BJ (cell line): ENCODE data around the gene PERM1. TPM values are rescaled to one million over a fixed set of nuclear protein-coding genes. Genes with fewer than 3 reads are reported as not detected.

Source experiments
- CTCF ChIA-PET: fragments of 350-600 bp; formaldehyde crosslinking; extraction: SDS; loops from one replicate; lab custom pipeline; 2021; ENCODE audit warnings: antibody characterized with exemption, inconsistent platforms; lab: Yijun Ruan, JAX
- POLR2A ChIA-PET: fragments of 300-600 bp; sonication (Branson Sonifier 250); formaldehyde crosslinking; extraction: SDS; loops from one replicate; lab custom pipeline; 2021; ENCODE audit warnings: antibody characterized with exemption; lab: Charles Lee
- DNase-seq: peaks from one replicate; pipeline ENCODE4 v3.0.0-alpha.2; 2011; ENCODE audit warnings: low read depth
- H3K27me3 ChIP-seq: 2 replicates; pipeline ENCODE4 v1.6.0; 2011; ENCODE audit warnings: low read length; ENCODE audit not compliant: control insufficient read depth, insufficient read depth
- H3K36me3 ChIP-seq: 2 replicates; pipeline ENCODE4 v1.5.1; 2011; ENCODE audit warnings: low read length; ENCODE audit not compliant: control insufficient read depth, insufficient read depth
- H3K4me3 ChIP-seq: 2 replicates; pipeline ENCODE4 v1.5.1; 2011; ENCODE audit warnings: low read depth, mild to moderate bottlenecking, control low read depth, low read length
- polyA plus RNA-seq: library from polyadenylated mRNA; depleted of rRNA; stranded (reverse); fragments of >200 nt; gene quantifications from 2 replicates; pipeline ENCODE4 v1.2.3, GENCODE V29; 2011
- TF ChIP-seq, protein P1 (sequence below): IDR thresholded peaks from 2 replicates; pipeline ENCODE4 v1.5.1; 2011; ENCODE audit warnings: low read depth, mild to moderate bottlenecking, control low read depth, inconsistent platforms, low read length, moderate library complexity; ENCODE audit not compliant: insufficient read depth

PERM1 gene
- polyA plus RNA-seq, 1 experiment, result not detected

DNA sequence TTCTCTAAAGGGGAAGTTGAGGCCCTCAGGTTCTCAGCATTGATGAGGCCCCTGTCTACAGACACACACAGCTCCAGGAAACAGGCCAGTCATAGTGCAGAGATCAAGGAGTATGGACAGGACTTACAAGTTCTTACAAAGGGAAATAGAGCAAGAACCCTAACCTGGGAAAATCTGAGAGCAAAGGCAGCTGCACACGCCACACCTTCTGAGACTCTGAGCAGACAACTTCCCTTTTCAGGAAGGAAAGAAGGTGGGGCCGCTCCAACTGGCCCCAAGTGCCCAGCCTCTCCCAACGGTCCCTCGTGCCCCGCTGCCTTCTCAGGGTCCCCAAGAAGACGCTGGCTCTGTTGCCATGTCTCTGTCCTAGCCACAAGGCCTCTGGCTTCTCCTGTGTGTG lies 26.4 kb downstream of the PERM1 start:
- no peaks in the 10 kb centered on the region; the same call in 1 of the 2 replicates for H3K27me3 ChIP-seq
- CTCF ChIA-PET, result no interaction called here
- DNase-seq, result no peak
- POLR2A ChIA-PET, result no interaction called here
- TF ChIP-seq, protein P1, sequence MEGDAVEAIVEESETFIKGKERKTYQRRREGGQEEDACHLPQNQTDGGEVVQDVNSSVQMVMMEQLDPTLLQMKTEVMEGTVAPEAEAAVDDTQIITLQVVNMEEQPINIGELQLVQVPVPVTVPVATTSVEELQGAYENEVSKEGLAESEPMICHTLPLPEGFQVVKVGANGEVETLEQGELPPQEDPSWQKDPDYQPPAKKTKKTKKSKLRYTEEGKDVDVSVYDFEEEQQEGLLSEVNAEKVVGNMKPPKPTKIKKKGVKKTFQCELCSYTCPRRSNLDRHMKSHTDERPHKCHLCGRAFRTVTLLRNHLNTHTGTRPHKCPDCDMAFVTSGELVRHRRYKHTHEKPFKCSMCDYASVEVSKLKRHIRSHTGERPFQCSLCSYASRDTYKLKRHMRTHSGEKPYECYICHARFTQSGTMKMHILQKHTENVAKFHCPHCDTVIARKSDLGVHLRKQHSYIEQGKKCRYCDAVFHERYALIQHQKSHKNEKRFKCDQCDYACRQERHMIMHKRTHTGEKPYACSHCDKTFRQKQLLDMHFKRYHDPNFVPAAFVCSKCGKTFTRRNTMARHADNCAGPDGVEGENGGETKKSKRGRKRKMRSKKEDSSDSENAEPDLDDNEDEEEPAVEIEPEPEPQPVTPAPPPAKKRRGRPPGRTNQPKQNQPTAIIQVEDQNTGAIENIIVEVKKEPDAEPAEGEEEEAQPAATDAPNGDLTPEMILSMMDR, result no peak
- peaks cover 47% of the 10 kb centered on the region for H3K36me3 ChIP-seq
- no peak overlapping the region for H3K4me3 ChIP-seq

DNA sequence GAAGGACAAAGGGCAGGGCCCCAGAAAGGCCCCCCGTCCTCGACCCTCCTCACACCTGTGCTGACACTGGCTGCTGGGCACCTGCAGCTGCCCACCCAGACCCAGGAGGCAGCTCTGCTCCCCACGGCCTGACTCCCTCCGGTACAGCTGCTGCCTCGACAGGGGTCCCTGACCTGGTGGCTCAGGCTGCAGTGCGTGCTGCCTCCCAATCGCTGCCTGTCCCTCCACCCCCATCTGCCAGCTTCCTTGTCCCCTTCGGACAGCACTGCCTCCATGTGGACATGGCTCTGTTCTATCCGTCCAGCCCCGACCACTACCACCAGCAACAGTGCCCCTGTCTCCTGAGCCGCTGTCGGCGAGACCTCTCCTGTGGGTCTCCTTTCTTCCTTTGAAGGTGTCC lies 27.0 kb downstream of the PERM1 start:
- H3K36me3 ChIP-seq, result peaks cover 52% of the 10 kb centered on the region
- TF ChIP-seq, protein P1, result no peak

DNA sequence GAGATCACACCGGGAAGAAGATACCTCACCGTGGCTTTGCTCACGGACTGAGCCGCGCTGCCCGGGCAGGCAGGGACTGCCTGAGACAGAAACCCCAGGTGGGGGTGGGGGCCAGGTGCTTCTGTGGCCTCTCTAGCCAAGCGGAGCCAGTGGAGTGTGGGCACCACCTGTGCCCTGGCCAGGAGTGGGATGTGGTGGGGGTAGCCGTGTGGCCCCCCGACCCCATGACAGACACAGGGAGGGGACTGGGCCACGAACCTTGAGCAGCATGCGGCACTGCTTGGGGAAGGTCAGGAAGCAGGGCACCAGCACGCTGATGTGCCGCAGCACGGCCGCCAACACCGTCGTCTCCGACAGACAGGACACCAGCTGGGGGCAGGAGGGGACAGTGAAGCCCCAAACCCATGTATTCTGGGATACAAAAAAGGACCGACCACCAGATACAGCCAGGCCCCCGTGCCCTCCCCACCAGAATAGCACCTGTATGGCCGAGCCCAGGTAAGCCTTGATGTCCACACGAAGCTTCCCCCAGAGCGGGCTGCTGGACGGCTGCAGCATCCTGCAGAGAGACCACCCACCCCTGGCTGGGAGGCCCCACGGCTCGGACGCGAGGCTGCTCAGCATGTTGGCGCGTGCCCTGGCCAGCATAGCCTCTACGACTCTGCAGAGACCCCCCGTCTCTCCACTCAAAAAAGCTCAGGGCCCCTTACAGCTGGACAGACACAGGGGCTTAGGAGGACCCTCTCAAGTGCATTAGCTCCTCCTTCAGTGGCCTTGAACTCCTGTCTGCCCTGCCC lies 28.2 kb downstream of the PERM1 start:
- ChIA-PET CTCF (interaction anchor here (1.1 kb wide), 1 partner anchor 23 kb away, joined by 4 read pairs; no protein-coding TSS in a partner anchor), POLR2A (no interaction called here)
- H3K27me3 ChIP-seq, result no peaks in the 10 kb centered on the region; the same call in 1 of the 2 replicates
- TF ChIP-seq, protein P1, result no peak
- H3K4me3 ChIP-seq, result no peak overlapping the region
- H3K36me3 ChIP-seq, result peaks cover 61% of the 10 kb centered on the region
- DNase-seq, result no peak

More for the DNA sequence above, 27.0 kb downstream of the PERM1 start:
- Histone ChIP-seq H3K4me3 (no peak overlapping the region), H3K27me3 (no peaks in the 10 kb centered on the region; the same call in 1 of the 2 replicates)
- ChIA-PET POLR2A (no interaction called here), CTCF (no interaction called here)
- DNase-seq, result no peak

DNA sequence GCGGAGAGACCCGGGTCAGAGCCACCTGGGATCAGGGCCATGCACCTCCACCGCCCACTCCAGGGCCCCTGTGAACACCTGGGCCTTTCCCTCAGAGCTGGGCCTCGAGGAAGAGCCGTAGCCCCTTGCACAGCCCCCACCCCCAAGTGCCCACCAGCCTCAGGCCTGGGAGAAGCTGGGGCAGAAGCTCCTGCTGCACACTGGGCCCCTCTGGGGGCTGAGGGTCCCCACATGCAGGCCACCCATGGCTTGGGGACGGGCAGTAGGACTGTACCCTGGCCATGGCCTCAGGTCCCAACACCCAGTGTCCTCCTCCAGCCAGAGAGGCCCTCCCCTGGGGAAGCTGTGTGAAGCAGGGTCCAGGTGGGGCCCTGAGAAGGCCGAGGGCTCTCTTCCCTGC lies 29.3 kb downstream of the PERM1 start:
- TF ChIP-seq, protein P1, result no peak
- ChIA-PET CTCF (interaction anchor here (1.0 to 1.1 kb wide), 2 partner anchors 24 to 49 kb away, joined by 3 to 4 read pairs; no protein-coding TSS in a partner anchor), POLR2A (no interaction called here)
- Histone ChIP-seq H3K4me3 (no peak overlapping the region), H3K27me3 (no peaks in the 10 kb centered on the region; the same call in 1 of the 2 replicates), H3K36me3 (peaks cover 70% of the 10 kb centered on the region)
- no peak for DNase-seq

DNA sequence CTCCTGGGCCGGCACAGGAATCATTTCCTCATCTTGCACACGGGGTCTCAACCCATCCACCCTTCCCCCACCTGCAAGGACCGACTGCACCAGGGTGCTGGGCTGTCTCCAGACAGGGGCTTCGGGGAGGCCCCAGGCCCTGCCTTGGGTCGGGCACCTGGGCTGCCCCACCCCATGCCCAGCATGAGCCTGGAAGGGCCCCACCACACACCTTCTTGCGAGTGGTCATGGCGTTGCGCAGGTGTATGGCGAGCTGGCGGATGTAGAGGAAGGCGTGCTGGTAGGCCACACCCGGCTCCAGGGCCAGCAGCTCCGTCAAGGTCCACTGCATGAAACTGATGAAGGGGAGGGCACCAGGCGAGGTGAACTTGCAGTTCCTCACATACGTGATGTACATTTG lies 29.7 kb downstream of the PERM1 start:
- Histone ChIP-seq H3K4me3 (no peak overlapping the region), H3K36me3 (peaks cover 71% of the 10 kb centered on the region), H3K27me3 (no peaks in the 10 kb centered on the region; the same call in 1 of the 2 replicates)
- ChIA-PET CTCF (interaction anchor here (1.0 to 1.6 kb wide), 4 partner anchors 12 to 49 kb away, joined by 3 to 6 read pairs (median 4); no protein-coding TSS in a partner anchor), POLR2A (no interaction called here)
- TF ChIP-seq, protein P1, result no peak
- no peak for DNase-seq
